ENCODE measurements around the gene REM2.

DNA sequence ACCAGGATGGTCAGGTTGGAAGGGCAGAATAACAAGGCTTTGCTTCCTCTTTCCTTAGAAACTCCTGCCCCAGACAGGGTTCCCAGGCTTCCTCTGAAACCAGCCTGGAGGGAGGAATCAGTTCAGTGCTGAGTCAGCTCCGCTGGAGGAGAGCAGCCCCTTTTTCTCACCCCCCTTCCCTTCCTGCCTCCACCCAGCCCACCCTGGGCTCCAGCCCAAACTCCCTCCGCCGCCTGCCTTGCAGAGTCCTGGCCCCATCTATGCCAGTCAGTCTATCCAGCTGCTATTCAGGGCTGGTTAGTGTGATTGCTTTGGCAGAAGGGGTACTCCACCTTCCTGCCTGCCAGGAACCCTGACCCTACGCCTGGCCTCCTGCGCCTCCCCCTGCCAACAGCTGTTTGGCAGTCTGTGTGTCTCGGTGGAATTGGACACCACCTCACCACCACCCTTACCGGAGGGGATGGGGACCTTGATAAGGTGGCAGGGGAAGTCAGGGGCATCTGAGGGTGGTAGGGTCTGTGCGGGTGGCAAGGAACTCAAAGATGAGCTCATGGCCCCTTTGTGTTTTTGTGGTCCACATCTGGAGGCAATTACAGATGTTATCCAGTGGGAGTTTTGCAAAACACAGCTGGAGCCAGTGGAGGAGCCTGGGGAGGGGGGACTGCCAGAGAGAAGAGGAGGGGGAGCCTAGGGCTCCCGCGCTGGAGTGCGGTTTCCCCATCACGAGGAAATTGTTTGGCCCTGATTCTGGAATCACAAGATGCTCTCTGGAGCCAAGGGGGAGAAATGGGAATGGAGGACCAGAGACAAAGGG is 34.5 kb upstream of the REM2 start:
- TF ChIP-seq, protein P1, sequence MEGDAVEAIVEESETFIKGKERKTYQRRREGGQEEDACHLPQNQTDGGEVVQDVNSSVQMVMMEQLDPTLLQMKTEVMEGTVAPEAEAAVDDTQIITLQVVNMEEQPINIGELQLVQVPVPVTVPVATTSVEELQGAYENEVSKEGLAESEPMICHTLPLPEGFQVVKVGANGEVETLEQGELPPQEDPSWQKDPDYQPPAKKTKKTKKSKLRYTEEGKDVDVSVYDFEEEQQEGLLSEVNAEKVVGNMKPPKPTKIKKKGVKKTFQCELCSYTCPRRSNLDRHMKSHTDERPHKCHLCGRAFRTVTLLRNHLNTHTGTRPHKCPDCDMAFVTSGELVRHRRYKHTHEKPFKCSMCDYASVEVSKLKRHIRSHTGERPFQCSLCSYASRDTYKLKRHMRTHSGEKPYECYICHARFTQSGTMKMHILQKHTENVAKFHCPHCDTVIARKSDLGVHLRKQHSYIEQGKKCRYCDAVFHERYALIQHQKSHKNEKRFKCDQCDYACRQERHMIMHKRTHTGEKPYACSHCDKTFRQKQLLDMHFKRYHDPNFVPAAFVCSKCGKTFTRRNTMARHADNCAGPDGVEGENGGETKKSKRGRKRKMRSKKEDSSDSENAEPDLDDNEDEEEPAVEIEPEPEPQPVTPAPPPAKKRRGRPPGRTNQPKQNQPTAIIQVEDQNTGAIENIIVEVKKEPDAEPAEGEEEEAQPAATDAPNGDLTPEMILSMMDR (optimal IDR thresholded peaks at IDR 0.05 in 1 of 3, IDR thresholded peaks at IDR 0.05 in 1 of 3, conservative IDR thresholded peaks at IDR 0.05 in 1 of 3; ENCODE audit: extremely low read depth in 1 of 3, insufficient read depth in 2 of 3, low read length in 3 of 3), result no peak
- TF ChIP-seq EZH2 (IDR thresholded peaks at IDR 0.05; ENCODE audit: low read length), result no peak
